ENCODE measurements around the gene RECQL.
A peak's percentile ranks its signal among the peaks of the same experiment; 100 is the strongest.

The RECQL gene

GRCh38 chr12:21501258-21502163, at the start of gene RECQL, which contains the start of gene GOLT1B:
Gene RECQL (minus strand): TSS chr12:21501635. CDS start chr12:21499570, 2,065 bp downstream.
Gene GOLT1B (plus strand): TSS chr12:21501789. CDS start chr12:21501924, 135 bp downstream.
- DNase-seq: peak; percentile 88 to 90

GRCh38 chr12:21547437-21547836, 46.0 kb upstream of the RECQL start:
- DNase-seq: peak; percentile 35 to 47

- no peak for DNase-seq
Observed at GRCh38 chr12:21546716-21547115, 45.3 kb upstream of the RECQL start.

- DNase-seq: no peak
Observed at GRCh38 chr12:21545557-21545956, 44.1 kb upstream of the RECQL start.

- DNase-seq: no peak
Observed at GRCh38 chr12:21543151-21543550, 41.7 kb upstream of the RECQL start.

GRCh38 chr12:21542403-21542802, 41.0 kb upstream of the RECQL start:
- no peak for DNase-seq

GRCh38 chr12:21541773-21542172, 40.3 kb upstream of the RECQL start:
- no peak for DNase-seq

- DNase-seq: no peak
Observed at GRCh38 chr12:21539797-21540196, 38.4 kb upstream of the RECQL start.

GRCh38 chr12:21538061-21538653, 36.7 kb upstream of the RECQL start:
- DNase-seq: no peak

- DNase-seq: no peak
Observed at GRCh38 chr12:21529456-21529855, 28.0 kb upstream of the RECQL start.

- no peak for DNase-seq
Observed at GRCh38 chr12:21528953-21529352, 27.5 kb upstream of the RECQL start.

- peak; percentile 73 to 80 for DNase-seq
Observed at GRCh38 chr12:21527451-21528180, 26.2 kb upstream of the RECQL start.

GRCh38 chr12:21526721-21527345, 25.4 kb upstream of the RECQL start:
- DNase-seq: no peak

GRCh38 chr12:21526053-21526452, 24.6 kb upstream of the RECQL start, which contains the start of gene SPX:
Gene SPX (plus strand): TSS chr12:21526296. CDS start chr12:21526473, 177 bp downstream.
- DNase-seq: no peak

GRCh38 chr12:21523148-21523547, 21.7 kb upstream of the RECQL start:
- no peak for DNase-seq

GRCh38 chr12:21521541-21521940, 20.1 kb upstream of the RECQL start:
- DNase-seq: no peak

- no peak for DNase-seq
Observed at GRCh38 chr12:21518451-21518850, 17.0 kb upstream of the RECQL start.

GRCh38 chr12:21516281-21516680, 14.8 kb upstream of the RECQL start:
- no peak for DNase-seq

- DNase-seq: no peak
Observed at GRCh38 chr12:21509768-21510167, 8.3 kb upstream of the RECQL start.

- no peak for DNase-seq
Observed at GRCh38 chr12:21507849-21508248, 6.4 kb upstream of the RECQL start.

GRCh38 chr12:21505888-21506287, 4.5 kb upstream of the RECQL start:
- no peak for DNase-seq

GRCh38 chr12:21502872-21503271, 1.4 kb upstream of the RECQL start:
- DNase-seq: no peak

GRCh38 chr12:21502164-21502496, 695 bp upstream of the RECQL start:
- no peak for DNase-seq
